NCI-H146 treated with DMSO at 0.1 percent for 48 hours (cell line): ENCODE data around the gene CNTN2.

Experiments
- DNase-seq: peaks from one replicate; lab custom pipeline; 2025; ENCODE audit not compliant: unreplicated experiment; lab: John Stamatoyannopoulos, UW

Gene CNTN2

DNA sequence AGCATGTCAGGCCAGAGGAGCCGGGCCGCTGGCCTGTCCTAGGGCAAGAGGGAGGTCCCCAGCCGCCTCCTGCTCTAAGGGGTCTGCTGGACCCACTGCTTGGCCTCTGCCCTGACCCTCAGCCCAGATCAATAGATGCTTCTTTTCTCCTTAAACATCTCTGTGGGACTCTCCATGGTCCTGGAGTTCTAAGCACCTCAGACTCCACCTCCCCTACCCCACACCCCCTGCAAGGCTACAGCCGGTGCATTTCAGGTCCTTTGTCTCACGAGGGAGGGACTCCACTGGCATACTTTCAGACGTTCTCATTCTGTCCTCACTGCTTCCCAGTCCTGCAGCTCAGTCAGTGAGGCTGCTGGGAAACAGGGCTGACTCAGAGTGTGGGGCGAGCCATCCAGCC, 11.0 kb downstream of the CNTN2 start:
- no peak for DNase-seq

DNA sequence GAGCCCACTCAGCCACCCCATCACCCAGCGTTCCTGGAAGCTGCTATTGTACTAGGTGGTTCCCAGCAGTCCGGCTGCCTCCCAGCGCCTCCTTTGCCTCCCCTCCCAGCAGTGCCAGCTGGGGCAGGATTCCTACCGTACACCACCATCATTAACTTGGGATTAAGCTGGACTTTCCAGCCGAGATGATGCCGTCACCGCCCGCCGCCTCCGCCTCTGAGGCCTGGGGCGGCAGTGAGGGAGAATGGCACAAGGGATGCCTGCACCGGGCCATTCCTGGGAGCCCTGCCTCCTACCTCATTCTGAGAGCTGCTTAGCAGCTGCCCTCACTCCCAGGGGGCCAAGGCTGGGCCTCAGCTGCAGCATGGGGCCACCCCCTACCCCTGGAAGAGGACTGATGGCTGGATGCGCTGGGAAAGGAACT, 13.2 kb downstream of the CNTN2 start:
- DNase-seq = no peak

DNA sequence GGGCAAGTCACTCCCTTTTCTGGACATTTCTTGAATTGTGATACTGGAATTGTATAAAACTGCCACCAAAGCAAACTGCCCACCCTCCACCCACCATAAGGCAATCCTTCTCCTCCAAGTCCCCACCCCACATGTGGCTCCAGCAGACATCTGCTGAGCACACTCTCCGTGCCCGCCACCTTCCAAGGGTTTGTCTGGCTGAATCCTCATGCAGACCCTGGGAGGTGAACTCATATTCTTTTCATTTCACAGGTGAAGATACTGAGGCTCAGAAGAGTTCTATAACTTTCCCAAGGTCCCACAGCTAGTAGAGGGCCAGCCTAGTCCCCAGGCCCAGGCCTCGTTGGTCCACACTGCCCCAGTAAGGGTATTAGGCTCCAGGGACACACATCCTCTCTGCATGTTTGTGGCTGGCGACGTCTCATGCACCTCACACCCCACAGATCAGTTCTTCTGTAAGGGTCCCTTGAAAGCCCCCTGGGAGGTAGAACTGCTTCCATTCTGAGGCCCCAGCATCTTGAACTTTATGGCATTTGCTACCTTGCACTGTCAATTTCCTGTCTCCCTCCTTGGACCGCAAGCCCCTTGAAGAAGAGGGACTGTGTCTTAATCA, 14.1 kb downstream of the CNTN2 start:
- no peak for DNase-seq

DNA sequence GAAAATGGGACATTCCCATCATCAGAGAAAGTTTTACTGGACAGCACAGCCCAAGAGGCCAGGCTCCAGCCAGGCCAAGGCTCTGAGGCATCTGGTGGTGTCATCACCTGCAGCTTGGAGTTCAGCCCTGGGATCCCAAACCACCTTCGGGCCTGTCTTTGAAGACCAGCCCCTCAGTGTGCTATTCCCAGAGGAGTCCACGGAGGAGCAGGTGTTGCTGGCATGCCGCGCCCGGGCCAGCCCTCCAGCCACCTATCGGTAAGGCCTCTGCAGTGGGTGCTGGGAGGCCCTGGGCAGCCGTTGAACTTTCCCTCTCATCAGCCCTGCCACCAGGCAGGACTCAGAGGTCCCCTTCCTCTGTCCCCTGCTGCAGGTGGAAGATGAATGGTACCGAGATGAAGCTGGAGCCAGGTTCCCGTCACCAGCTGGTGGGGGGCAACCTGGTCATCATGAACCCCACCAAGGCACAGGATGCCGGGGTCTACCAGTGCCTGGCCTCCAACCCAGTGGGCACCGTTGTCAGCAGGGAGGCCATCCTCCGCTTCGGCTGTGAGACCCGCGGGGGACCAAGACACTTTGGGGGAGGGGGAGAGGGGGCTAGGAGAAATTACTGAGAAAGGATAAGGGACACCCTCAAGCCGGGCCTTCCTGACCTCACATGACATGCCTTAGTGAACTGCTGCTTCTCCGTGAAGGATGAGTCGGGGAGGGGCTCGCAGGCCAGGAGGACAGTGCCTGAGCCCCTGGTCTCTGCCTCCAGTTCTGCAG, 15.0 kb downstream of the CNTN2 start:
- no peak for DNase-seq

DNA sequence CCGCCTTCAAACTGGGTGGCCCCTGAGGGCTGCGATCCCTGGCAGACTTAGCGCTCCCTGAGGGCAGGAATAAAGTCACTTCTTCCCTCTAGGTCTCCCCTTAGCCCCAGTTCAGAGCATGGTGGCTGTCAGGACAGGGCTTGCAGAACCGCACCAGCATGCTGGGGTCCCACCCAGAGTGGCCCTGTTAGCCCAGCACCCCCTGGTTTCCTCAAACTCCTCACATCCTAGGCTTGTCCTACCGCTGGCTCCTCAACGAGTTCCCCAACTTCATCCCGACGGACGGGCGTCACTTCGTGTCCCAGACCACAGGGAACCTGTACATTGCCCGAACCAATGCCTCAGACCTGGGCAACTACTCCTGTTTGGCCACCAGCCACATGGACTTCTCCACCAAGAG, 15.8 kb downstream of the CNTN2 start:
- DNase-seq = no peak

DNA sequence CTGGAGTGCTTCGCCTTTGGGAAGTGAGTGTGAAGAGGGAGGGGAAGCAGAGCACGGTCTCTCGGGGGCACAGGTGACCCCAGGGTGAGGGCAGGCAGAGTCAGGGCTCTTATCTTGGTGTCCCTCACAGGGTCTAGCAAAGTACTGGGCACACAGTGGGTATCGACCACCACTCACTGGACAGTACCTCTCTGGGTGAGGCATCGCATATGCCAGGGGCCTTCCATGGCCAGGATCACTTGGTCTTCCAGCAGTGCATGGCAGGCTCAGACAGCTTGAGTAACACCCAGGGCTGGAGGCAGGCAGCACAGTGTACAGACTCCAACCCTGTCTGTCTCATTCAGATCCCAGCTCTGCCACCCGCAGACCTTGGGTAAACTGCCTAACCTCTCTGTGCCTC, 16.6 kb downstream of the CNTN2 start:
- DNase-seq = no peak

DNA sequence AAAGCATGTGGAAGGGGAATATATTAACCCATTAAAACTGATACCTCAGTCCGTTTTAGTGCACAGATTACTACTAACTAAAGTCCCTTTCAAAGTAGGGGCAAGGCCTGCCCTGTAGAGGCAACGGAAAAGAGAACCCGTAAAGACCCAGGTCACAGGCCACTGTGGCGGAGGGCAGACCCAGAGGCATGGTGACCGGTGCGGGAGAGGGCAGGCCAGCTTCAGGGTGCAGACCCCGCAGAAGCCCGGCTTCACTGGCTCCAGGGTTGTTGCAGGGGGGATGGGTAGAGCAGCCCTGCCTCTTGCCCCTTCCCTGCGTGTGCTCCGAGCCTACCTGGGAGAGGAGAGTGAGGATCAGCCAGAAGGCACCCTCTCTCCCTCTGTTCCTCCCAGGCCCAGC, 17.7 kb downstream of the CNTN2 start:
- no peak for DNase-seq

DNA sequence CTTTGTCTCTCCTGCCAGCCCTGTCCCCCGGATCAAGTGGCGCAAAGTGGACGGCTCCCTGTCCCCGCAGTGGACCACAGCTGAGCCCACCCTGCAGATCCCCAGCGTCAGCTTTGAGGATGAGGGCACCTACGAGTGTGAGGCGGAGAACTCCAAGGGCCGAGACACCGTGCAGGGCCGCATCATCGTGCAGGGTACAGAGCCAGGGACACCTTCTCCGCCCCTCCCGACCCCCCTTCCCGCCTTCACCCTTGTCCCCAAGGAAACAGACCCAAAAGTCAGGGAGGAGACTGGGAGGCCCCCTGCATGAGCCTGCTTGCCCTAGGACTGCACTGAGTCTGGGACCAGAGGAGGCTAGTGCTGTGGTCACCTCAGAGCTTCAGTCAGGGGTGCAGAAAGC, 18.2 kb downstream of the CNTN2 start:
- DNase-seq = no peak

DNA sequence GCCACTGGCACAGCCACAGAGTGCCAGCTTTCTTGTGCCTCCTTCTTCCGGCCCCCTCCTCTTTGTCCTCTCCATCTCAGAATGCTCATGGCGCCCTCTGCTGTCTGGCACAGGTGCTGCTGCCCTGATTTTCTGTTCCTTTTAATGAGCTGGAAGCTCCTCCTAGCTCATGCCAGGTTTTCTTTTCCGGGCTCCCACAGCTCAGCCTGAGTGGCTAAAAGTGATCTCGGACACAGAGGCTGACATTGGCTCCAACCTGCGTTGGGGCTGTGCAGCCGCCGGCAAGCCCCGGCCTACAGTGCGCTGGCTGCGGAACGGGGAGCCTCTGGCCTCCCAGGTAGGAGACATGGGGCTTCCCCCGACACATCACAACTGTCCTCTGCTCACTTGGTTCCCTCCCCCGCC, 18.7 kb downstream of the CNTN2 start:
- peak; percentile 16 for DNase-seq

DNA sequence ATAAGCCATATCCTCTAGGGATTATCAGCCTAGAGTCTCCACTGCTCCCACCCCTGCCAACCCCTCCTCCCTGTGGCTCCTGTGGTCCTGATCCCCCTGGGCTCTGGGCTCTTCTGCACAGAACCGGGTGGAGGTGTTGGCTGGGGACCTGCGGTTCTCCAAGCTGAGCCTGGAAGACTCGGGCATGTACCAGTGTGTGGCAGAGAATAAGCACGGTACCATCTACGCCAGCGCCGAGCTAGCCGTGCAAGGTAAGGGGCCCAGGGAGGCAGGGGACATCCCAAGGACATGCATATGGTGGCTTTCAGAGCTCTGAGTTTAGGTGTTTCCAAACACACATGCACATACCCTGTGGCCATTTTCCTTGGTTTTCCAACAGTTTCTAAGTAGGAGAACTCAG, 19.3 kb downstream of the CNTN2 start:
- DNase-seq = no peak

DNA sequence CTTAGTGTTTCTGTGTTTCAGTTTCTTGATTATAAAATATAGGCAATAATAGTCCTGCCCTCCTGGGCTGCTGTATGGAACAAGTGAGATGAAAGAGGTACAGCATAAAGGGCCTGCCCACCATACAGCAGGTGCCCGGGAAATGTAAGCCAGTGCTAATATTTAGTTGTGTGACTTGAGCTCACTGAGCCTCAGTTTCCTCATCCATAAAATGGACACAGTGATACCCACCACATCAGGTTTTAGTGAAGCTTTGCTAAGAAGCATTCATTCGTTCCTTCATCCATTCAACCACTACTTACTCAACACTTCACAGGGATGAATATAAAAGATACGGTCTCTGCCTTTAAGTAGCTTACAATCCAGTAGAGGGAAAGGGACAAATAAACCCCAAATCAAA, 19.9 kb downstream of the CNTN2 start:
- DNase-seq = no peak

DNA sequence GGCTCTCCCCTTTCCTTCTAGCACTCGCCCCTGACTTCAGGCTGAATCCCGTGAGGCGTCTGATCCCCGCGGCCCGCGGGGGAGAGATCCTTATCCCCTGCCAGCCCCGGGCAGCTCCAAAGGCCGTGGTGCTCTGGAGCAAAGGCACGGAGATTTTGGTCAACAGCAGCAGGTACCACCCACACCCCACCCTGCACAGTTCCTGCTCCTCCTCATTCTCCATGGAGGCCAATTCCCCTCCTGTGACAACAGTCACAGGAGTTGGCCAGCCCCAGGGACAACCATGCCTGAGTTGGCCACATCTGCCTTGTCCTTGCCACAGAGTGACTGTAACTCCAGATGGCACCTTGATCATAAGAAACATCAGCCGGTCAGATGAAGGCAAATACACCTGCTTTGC, 21.3 kb downstream of the CNTN2 start:
- no peak for DNase-seq

DNA sequence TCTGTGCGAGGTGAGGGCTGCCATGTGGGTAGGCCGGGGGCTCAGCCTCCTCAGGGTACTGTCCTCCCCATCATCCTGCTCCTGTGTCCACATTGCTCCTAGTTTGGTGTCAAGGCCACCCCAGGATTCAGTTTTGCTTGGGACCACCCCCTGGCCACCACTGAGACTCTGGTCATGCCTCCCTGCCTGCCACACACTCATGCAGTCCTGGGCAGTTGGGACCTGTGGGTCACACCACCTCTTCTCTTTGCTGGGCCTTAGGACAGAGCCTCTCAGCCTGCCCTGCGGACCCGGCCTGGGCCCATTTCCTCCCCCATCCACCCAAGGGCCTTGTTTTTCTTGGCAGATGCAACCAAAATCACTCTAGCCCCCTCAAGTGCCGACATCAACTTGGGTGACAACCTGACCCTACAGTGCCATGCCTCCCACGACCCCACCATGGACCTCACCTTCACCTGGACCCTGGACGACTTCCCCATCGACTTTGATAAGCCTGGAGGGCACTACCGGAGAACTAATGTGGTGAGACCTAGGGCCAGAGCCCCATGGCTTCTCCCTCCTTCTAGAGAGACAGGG, 21.8 kb downstream of the CNTN2 start:
- no peak for DNase-seq

DNA sequence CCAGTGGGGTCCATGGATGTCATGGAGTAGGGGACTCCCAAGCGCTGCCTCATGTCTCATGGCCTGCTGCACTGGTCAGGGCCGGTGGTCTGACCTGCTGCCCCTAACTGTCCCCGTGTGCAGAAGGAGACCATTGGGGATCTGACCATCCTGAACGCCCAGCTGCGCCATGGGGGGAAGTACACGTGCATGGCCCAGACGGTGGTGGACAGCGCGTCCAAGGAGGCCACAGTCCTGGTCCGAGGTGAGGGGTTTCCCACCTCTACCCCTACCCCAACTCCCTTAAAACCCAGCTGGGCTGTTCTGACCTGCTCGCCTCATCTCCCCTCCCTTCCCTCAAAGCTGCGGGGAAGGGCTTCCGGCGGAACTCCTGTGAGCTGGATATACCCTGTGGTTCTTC, 22.7 kb downstream of the CNTN2 start:
- DNase-seq = no peak

DNA sequence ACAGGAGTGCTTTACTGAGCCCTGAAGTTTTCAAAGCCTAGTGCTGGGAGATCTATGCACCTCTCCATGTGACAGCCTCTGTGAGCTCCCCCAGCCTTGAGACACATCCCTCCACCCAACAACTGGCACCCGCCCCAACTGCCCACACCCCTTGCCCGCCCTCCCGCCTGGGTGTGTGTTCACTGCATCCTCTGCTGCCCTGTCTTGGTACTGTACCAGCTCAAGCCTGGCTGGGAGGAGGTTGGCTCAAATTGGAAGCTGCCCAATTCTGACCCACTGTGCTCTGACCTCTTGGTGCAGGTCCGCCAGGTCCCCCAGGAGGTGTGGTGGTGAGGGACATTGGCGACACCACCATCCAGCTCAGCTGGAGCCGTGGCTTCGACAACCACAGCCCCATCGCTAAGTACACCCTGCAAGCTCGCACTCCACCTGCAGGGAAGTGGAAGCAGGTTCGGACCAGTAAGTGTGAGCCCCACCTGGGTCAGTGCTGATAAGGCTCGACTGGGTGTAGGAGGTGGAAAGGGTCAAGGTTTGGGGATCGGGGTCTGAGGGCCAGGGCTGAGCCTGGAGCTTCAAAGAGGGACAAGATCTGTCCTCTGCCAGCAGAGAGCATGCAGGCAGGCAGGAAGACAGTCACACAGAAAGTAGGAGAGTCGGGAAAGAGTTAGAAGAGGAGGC, 23.3 kb downstream of the CNTN2 start:
- no peak for DNase-seq

DNA sequence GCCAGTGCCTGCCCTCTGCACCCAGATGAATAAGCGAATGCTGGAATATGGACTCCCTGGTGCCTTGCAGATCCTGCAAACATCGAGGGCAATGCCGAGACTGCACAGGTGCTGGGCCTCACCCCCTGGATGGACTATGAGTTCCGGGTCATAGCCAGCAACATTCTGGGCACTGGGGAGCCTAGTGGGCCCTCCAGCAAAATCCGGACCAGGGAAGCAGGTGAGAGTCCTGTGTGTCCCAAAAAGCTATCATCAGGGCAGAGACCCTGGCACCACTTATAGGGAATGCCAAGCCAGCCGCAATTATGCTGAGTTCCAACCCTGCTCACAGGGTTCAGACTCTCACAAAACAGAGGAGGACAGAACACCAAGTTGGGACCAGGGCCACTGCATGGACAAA, 24.0 kb downstream of the CNTN2 start:
- no peak for DNase-seq

DNA sequence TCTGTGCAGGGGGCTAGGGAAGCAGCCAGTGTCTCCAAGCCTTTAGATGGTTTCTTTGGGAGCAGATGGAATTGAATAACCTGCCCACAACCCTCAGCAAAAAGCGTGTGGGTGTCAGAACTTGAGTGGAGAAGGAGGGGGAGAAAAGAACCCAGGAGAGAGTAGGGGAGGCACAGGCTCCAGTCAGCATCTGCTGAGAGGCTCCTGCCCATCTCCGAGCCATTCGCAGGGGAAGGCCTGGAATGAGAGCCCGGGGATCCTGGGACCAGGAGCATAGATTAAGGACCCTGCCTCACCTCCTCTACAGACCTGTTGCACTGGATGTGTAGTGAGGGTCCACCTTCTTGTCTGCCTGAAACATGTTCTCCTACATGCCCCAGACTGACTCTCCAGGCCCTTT, 25.0 kb downstream of the CNTN2 start:
- DNase-seq = no peak

DNA sequence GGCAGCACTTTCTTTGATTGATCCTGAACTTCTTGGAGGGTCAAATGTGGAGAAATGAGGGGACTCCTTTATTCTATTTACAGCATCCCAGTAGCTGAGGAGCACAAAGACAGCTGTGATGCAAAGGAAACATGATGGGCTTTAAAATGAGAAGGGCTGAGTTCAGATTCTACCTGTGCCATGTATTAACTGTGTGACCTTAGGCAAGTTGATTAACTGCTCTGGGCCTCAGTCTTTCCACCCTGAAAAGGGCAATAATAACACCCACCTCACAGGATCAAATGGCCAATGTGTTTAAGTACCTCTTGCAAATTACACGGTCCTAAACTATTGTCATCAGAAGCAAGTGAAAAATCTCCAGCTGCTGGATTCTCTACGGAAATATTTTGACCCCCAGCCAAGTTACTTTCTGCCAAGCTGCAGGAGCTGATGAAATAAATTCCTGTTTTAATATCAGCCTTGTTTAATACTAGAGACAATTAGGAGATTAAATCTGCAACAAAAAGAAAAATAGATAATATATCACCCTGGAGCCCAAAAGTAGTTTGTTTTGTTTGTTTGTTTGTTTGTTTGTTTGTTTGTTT, 25.5 kb downstream of the CNTN2 start:
- DNase-seq = no peak

DNA sequence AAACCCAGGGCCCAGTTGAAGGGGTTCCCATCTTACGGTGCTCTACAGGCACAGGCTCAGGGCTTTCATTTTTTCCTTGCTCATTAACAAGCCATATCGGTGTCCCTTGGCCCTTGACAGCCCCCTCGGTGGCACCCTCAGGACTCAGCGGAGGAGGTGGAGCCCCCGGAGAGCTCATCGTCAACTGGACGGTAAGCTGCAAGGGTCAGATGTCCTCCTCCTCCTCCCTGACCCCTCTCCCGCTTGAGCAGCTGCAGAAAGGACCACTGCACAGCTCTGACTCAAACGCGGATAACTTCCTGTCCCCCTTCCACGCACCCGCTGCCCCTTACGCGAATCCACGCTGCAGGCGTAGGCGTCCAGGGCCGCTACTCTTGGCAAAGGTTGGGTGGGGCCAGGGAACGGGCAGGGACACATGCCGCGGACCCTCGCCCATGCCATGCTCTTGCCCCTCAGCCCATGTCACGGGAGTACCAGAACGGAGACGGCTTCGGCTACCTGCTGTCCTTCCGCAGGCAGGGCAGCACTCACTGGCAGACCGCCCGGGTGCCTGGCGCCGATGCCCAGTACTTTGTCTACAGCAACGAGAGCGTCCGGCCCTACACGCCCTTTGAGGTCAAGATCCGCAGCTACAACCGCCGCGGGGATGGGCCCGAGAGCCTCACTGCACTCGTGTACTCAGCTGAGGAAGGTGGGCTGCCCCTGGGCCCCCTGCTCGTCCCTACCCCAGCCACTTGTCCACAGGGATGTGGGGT, 26.5 kb downstream of the CNTN2 start:
- DNase-seq = no peak

DNA sequence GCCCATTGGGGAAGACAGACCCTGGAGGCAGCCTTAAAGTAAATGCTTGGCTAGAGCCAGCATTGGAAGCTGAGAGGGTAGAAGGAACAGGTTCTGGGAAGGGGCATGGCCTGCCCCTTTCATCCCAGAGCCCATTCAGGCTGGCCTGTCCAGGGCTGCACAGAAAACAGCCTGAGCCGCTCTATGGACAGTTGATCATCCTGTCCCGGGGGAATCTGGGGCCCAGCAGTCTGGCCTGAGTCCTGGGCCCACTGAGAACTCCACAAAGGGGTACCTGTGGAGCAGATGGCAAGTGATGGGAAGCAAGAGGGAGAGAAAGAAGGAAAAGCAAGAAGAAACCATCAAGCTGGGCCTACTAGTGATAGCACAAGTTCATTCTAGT, 28.0 kb downstream of the CNTN2 start:
- no peak for DNase-seq

DNA sequence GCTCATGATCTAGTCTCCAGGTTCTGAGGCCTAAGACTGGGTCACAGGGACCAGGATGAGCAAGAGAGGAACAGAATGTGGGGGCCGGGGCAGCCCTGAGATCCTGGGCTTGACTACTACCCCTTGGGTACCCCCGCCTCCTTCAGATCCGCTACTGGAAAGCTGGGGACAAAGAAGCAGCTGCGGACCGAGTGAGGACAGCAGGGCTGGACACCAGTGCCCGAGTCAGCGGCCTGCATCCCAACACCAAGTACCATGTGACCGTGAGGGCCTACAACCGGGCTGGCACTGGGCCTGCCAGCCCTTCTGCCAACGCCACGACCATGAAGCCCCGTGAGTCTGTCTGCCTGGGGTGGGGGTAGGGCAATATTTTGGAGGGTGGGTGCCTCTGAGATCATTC, 28.8 kb downstream of the CNTN2 start:
- DNase-seq = no peak
